Fibroblast of lung (primary cell): ENCODE results near the gene SLC24A3. TPM values are rescaled to one million over a fixed set of nuclear protein-coding genes. Genes with fewer than 3 reads are reported as not detected.

Source experiments
- DNase-seq, 2 donors: peaks; one replicate each; pipeline versions ENCODE4 v3.0.0 to v3.0.0-alpha.2; 2010; ENCODE audit warnings: low read depth in 2 of 2
- H2AFZ ChIP-seq: 2 replicates; pipeline ENCODE4 v1.5.1; 2012; ENCODE audit warnings: low read length, control low read depth, inconsistent platforms
- H3K27ac ChIP-seq: 2 replicates; pipeline ENCODE4 v1.5.1; 2011; ENCODE audit warnings: low read length, control low read depth; ENCODE audit not compliant: insufficient read depth
- H3K27me3 ChIP-seq: 2 replicates; pipeline ENCODE4 v1.5.1; 2011; ENCODE audit warnings: mild to moderate bottlenecking, low read length; ENCODE audit not compliant: control insufficient read depth, insufficient read depth
- H3K36me3 ChIP-seq: 2 replicates; pipeline ENCODE4 v1.5.1; 2011; ENCODE audit warnings: low read length; ENCODE audit not compliant: control insufficient read depth, insufficient read depth
- H3K4me1 ChIP-seq: 2 replicates; pipeline ENCODE4 v1.5.1; 2011; ENCODE audit warnings: low read length; ENCODE audit not compliant: control insufficient read depth, insufficient read depth; ENCODE audit errors: extremely low read depth
- H3K4me2 ChIP-seq: 2 replicates; pipeline ENCODE4 v1.5.1; 2011; ENCODE audit warnings: low read length, control low read depth; ENCODE audit not compliant: insufficient read depth; ENCODE audit errors: extremely low read depth
- H3K4me3 ChIP-seq, 4 experiments: fragments of 200-600 bp in 1 of 4; sonication (generic) in 1 of 4; replicated peaks in 1 of 4; 2 replicates each; pipeline ENCODE4 v1.5.1; 2011 to 2016; ENCODE audit warnings: low read length in 4 of 4, low read depth in 3 of 4, mild to moderate bottlenecking in 3 of 4, control low read depth in 2 of 4, inconsistent platforms in 1 of 4, mixed read lengths in 1 of 4; ENCODE audit not compliant: insufficient read depth in 1 of 4; ENCODE audit errors: control extremely low read depth in 1 of 4
- H3K79me2 ChIP-seq: 2 replicates; pipeline ENCODE4 v1.5.1; 2012; ENCODE audit warnings: mild to moderate bottlenecking, low read length, inconsistent platforms; ENCODE audit not compliant: control insufficient read depth, insufficient read depth
- H3K9ac ChIP-seq: 2 replicates; pipeline ENCODE4 v1.5.1; 2011; ENCODE audit warnings: mild to moderate bottlenecking, low read length, control low read depth; ENCODE audit not compliant: insufficient read depth
- H3K9me3 ChIP-seq: 2 replicates; pipeline ENCODE4 v1.5.1; 2012; ENCODE audit warnings: low read depth, low read length; ENCODE audit not compliant: control insufficient read depth, insufficient read depth
- H4K20me1 ChIP-seq: 2 replicates; pipeline ENCODE4 v1.5.1; 2011; ENCODE audit warnings: low read length; ENCODE audit not compliant: control insufficient read depth, insufficient read depth; ENCODE audit errors: extremely low read depth
- EZH2 ChIP-seq: IDR thresholded peaks from 2 replicates; pipeline ENCODE4 v1.5.1; 2012; ENCODE audit warnings: low read length, control low read depth, mild to moderate bottlenecking; ENCODE audit errors: missing control alignments
- polyA plus RNA-seq, 2 donors: library from polyadenylated mRNA; depleted of rRNA in 1 of 2; stranded (reverse) in 1 of 2; unstranded in 1 of 2; fragments of >200 nt; gene quantifications; 2 replicates each; pipeline ENCODE4 v1.2.1, GENCODE V29; 2011 to 2012; ENCODE audit warnings: missing spikeins in 1 of 2
- total RNA-seq: library from RNA; depleted of rRNA; stranded (reverse); fragments of >200 nt; gene quantifications from 2 replicates; pipeline ENCODE4 v1.2.1, GENCODE V29; 2014
- TF ChIP-seq, protein P1 (sequence below), 2 donors: IDR thresholded peaks in 1 of 2; conservative IDR thresholded peaks in 1 of 2; 1 replicate in 1 of 2; 2 replicates in 1 of 2; pipeline ENCODE4 v1.5.1; 2011 to 2012; ENCODE audit warnings: low read length in 2 of 2, control low read depth in 1 of 2, inconsistent platforms in 1 of 2, low read depth in 1 of 2, mild to moderate bottlenecking in 1 of 2

The SLC24A3 gene
- total and polyA plus RNA-seq, 2 donors (not counting 1 experiment from before 2014, with no cell fraction given) = 0.03 to 1.8 TPM

- H4K20me1 ChIP-seq = no peaks in the 10 kb centered on the region
- H3K9ac ChIP-seq = no peak overlapping the region
- no peaks in the 10 kb centered on the region for H3K4me1 ChIP-seq
- no peak overlapping the region for H2AFZ ChIP-seq
- H3K36me3 ChIP-seq = no peaks in the 10 kb centered on the region
- no peaks in the 10 kb centered on the region for H3K27me3 ChIP-seq
- no peak overlapping the region for H3K4me2 ChIP-seq
- H3K9me3 ChIP-seq = no peaks in the 10 kb centered on the region
- H3K79me2 ChIP-seq = no peaks in the 10 kb centered on the region
- no peak overlapping the region for H3K27ac ChIP-seq
- no peak overlapping the region for H3K4me3 ChIP-seq
- no peak for DNase-seq
- TF ChIP-seq EZH2 = no peak
- TF ChIP-seq, protein P1, sequence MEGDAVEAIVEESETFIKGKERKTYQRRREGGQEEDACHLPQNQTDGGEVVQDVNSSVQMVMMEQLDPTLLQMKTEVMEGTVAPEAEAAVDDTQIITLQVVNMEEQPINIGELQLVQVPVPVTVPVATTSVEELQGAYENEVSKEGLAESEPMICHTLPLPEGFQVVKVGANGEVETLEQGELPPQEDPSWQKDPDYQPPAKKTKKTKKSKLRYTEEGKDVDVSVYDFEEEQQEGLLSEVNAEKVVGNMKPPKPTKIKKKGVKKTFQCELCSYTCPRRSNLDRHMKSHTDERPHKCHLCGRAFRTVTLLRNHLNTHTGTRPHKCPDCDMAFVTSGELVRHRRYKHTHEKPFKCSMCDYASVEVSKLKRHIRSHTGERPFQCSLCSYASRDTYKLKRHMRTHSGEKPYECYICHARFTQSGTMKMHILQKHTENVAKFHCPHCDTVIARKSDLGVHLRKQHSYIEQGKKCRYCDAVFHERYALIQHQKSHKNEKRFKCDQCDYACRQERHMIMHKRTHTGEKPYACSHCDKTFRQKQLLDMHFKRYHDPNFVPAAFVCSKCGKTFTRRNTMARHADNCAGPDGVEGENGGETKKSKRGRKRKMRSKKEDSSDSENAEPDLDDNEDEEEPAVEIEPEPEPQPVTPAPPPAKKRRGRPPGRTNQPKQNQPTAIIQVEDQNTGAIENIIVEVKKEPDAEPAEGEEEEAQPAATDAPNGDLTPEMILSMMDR (conservative IDR thresholded peaks at IDR 0.05 in 1 of 2, IDR thresholded peaks at IDR 0.05 in 1 of 2; ENCODE audit: low read depth in 1 of 2, low read length in 2 of 2) = no peak
Observed at GRCh38 chr20:19403549-19403948, 191.1 kb downstream of the SLC24A3 start.

DNA sequence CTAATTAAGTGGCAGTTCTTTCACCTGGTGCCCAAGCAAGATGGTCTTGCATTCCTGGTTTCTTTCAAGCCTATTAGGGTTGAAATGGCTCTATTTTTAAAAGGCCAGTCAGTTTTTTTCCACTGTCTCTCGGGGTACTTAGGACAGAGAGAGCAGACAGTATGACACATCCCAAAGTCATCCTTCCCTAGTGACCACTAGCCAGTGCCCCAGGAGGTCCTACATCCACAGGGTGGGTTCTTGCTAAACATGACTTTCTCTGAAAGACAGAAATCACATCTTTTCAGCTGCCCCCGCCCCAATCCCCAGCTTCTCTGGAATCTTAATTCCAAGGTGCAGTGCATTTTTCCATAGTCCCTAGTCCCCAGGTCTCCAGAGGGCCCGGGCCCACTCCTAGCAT is 192.4 kb downstream of the SLC24A3 start:
- no peaks in the 10 kb centered on the region for H3K4me1 ChIP-seq
- no peak overlapping the region for H3K9ac ChIP-seq
- no peak overlapping the region for H3K4me3 ChIP-seq
- no peak for DNase-seq
- H3K4me2 ChIP-seq = no peak overlapping the region
- no peaks in the 10 kb centered on the region for H4K20me1 ChIP-seq
- H3K79me2 ChIP-seq = no peaks in the 10 kb centered on the region
- no peaks in the 10 kb centered on the region for H3K36me3 ChIP-seq
- no peaks in the 10 kb centered on the region for H3K9me3 ChIP-seq
- no peak overlapping the region for H2AFZ ChIP-seq
- no peaks in the 10 kb centered on the region for H3K27me3 ChIP-seq
- TF ChIP-seq EZH2 = no peak
- TF ChIP-seq, protein P1 (conservative IDR thresholded peaks at IDR 0.05 in 1 of 2, IDR thresholded peaks at IDR 0.05 in 1 of 2; ENCODE audit: low read depth in 1 of 2, low read length in 2 of 2) = no peak
- no peak overlapping the region for H3K27ac ChIP-seq

- Histone ChIP-seq H3K79me2 (no peaks in the 10 kb centered on the region), H3K27me3 (no peaks in the 10 kb centered on the region), H3K4me3 (no peak overlapping the region), H3K4me1 (no peaks in the 10 kb centered on the region), H3K27ac (no peak overlapping the region), H3K9ac (no peak overlapping the region), H2AFZ (no peak overlapping the region), H3K4me2 (no peak overlapping the region), H3K36me3 (no peaks in the 10 kb centered on the region), H4K20me1 (no peaks in the 10 kb centered on the region), H3K9me3 (no peaks in the 10 kb centered on the region)
- TF ChIP-seq, protein P1 (conservative IDR thresholded peaks at IDR 0.05 in 1 of 2, IDR thresholded peaks at IDR 0.05 in 1 of 2; ENCODE audit: low read depth in 1 of 2, low read length in 2 of 2) = no peak
- TF ChIP-seq EZH2 = no peak
- DNase-seq = no peak
Observed at GRCh38 chr20:19405958-19406357, 193.5 kb downstream of the SLC24A3 start.
